ENCODE results near the gene B3GNT5. TPM values are rescaled to one million over a fixed set of nuclear protein-coding genes. Genes with fewer than 3 reads are reported as not detected.

The B3GNT5 gene
- total and polyA plus RNA-seq, 3 donors from 2014 or later, result 5.9 to 18.3 (median 6.3) TPM

- 83 to 85% methylated on average over 3 of the region's 3 CpGs for WGBS, 2 donors
- Histone ChIP-seq H3K9me3 (no peaks in the 10 kb centered on the region), H3K27me3 (no peaks in the 10 kb centered on the region), H3K36me3 (ENCODE audit: low read depth, missing control alignments) (no peaks in the 10 kb centered on the region), H3K27ac (no peak overlapping the region), H3K4me1 (no peaks in the 10 kb centered on the region), H3K4me3 (no peak overlapping the region)
- intact Hi-C loops (cut with DNase I; ENCODE audit: low total_unique reads), result no loop called here
- TF ChIP-seq, protein P1, sequence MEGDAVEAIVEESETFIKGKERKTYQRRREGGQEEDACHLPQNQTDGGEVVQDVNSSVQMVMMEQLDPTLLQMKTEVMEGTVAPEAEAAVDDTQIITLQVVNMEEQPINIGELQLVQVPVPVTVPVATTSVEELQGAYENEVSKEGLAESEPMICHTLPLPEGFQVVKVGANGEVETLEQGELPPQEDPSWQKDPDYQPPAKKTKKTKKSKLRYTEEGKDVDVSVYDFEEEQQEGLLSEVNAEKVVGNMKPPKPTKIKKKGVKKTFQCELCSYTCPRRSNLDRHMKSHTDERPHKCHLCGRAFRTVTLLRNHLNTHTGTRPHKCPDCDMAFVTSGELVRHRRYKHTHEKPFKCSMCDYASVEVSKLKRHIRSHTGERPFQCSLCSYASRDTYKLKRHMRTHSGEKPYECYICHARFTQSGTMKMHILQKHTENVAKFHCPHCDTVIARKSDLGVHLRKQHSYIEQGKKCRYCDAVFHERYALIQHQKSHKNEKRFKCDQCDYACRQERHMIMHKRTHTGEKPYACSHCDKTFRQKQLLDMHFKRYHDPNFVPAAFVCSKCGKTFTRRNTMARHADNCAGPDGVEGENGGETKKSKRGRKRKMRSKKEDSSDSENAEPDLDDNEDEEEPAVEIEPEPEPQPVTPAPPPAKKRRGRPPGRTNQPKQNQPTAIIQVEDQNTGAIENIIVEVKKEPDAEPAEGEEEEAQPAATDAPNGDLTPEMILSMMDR (IDR thresholded peaks at IDR 0.05), result no peak
- no peak for TF ChIP-seq POLR2A (IDR thresholded peaks at IDR 0.05)
- no peak for DNase-seq
These were observed 39.4 kb upstream of the B3GNT5 start for GRCh38 chr3:183213415-183214276.

GRCh38 chr3:183214277-183214612 lies 38.8 kb upstream of the B3GNT5 start:
- no peak for DNase-seq
- Histone ChIP-seq H3K27me3 (no peaks in the 10 kb centered on the region), H3K4me1 (no peaks in the 10 kb centered on the region), H3K27ac (no peak overlapping the region), H3K4me3 (no peak overlapping the region), H3K9me3 (no peaks in the 10 kb centered on the region), H3K36me3 (ENCODE audit: low read depth, missing control alignments) (no peaks in the 10 kb centered on the region)
- intact Hi-C loops (cut with DNase I; ENCODE audit: low total_unique reads), result no loop called here
- WGBS, 2 donors, result 56 to 87% methylated on average over 2 of the region's 2 CpGs
- TF ChIP-seq POLR2A (IDR thresholded peaks at IDR 0.05), result no peak
- TF ChIP-seq, protein P1 (IDR thresholded peaks at IDR 0.05), result no peak

GRCh38 chr3:183215591-183216202 lies 37.4 kb upstream of the B3GNT5 start:
- no peaks in the 10 kb centered on the region for H3K36me3 ChIP-seq (ENCODE audit: low read depth, missing control alignments)
- no peak overlapping the region for H3K27ac ChIP-seq
- no peak for TF ChIP-seq POLR2A (IDR thresholded peaks at IDR 0.05)
- TF ChIP-seq, protein P1 (IDR thresholded peaks at IDR 0.05), result no peak
- H3K27me3 ChIP-seq, result no peaks in the 10 kb centered on the region
- no peak overlapping the region for H3K4me3 ChIP-seq
- H3K9me3 ChIP-seq, result no peaks in the 10 kb centered on the region
- intact Hi-C loops (cut with DNase I; ENCODE audit: low total_unique reads), result no loop called here
- WGBS, 2 donors, result 95 to 98% methylated on average over 4 of the region's 4 CpGs
- no peak for DNase-seq
- no peaks in the 10 kb centered on the region for H3K4me1 ChIP-seq

- TF ChIP-seq, protein P1 (IDR thresholded peaks at IDR 0.05), result no peak
- no peak for TF ChIP-seq POLR2A (IDR thresholded peaks at IDR 0.05)
- Histone ChIP-seq H3K27me3 (no peaks in the 10 kb centered on the region), H3K4me3 (peak overlapping the region in 1 of 2 donors; percentile 19), H3K9me3 (no peaks in the 10 kb centered on the region), H3K4me1 (no peaks in the 10 kb centered on the region), H3K27ac (no peak overlapping the region), H3K36me3 (ENCODE audit: low read depth, missing control alignments) (no peaks in the 10 kb centered on the region)
- intact Hi-C loops (cut with DNase I; ENCODE audit: low total_unique reads), result no loop called here
- 65 to 75% methylated on average over 9 of the region's 9 CpGs for WGBS, 2 donors
- no peak for DNase-seq
These were observed 35.3 kb upstream of the B3GNT5 start for GRCh38 chr3:183217548-183218332.

Data from testis (tissue), 3 donors.